Gastrocnemius medialis (tissue), 4 donors: ENCODE data around the gene CMAS. TPM values are rescaled to one million over a fixed set of nuclear protein-coding genes. Genes with fewer than 3 reads are reported as not detected.

Source experiments
- ATAC-seq, 2 donors: fragments of 150-250 bp; one replicate each; pipeline ENCODE4 v1.9.1; 2016
- DNase-seq, 2 donors: peaks; one replicate each; pipeline ENCODE4 v3.0.0-alpha.2; 2019
- H3K27ac ChIP-seq, 4 donors: fragments of 200-600 bp; sonication (generic); 1 replicate in 1 of 4; 2 replicates in 3 of 4; pipeline ENCODE4 v1.5.1; 2016 to 2018; ENCODE audit warnings: mild to moderate bottlenecking in 2 of 4, moderate library complexity in 1 of 4
- H3K27me3 ChIP-seq, 3 donors: fragments of 200-600 bp; sonication (generic) in 2 of 3; 1 replicate in 1 of 3; 2 replicates in 2 of 3; pipeline versions ENCODE4 v1.5.1 to v1.6.0; 2016 to 2019; ENCODE audit warnings: mild to moderate bottlenecking in 1 of 3, moderate library complexity in 1 of 3
- H3K36me3 ChIP-seq, 2 donors: fragments of 200-600 bp; sonication (generic) in 1 of 2; one replicate each; pipeline ENCODE4 v1.5.1; 2017 to 2018
- H3K4me1 ChIP-seq, 2 donors: fragments of 200-600 bp; sonication (generic) in 1 of 2; one replicate each; pipeline ENCODE4 v1.5.1; 2016 to 2017; ENCODE audit warnings: mild to moderate bottlenecking in 2 of 2
- H3K4me3 ChIP-seq, 4 donors: fragments of 200-600 bp; sonication (generic) in 3 of 4; 1 replicate in 1 of 4; 2 replicates in 3 of 4; pipeline ENCODE4 v1.5.1; 2016 to 2019; ENCODE audit warnings: mild to moderate bottlenecking in 2 of 4
- H3K9me3 ChIP-seq, 3 donors: fragments of 200-600 bp; sonication (generic) in 2 of 3; 1 replicate in 1 of 3; 2 replicates in 2 of 3; pipeline ENCODE4 v1.5.1; 2016 to 2019
- CTCF ChIP-seq, 5 experiments: fragments of 450-650 bp in 3 of 5; fragments of 200-600 bp in 2 of 5; sonication (generic) in 2 of 5; IDR thresholded peaks in 4 of 5; conservative IDR thresholded peaks in 1 of 5; 1 replicate in 4 of 5; 2 replicates in 1 of 5; pipeline ENCODE4 v1.5.1; 2016 to 2019; ENCODE audit warnings: antibody characterized with exemption in 5 of 5, mild to moderate bottlenecking in 3 of 5, moderate library complexity in 3 of 5
- POLR2A ChIP-seq, 2 donors: fragments of 450-650 bp; IDR thresholded peaks; one replicate each; pipeline ENCODE4 v1.6.1; 2017; ENCODE audit warnings: antibody characterized with exemption in 2 of 2, mild to moderate bottlenecking in 2 of 2, moderate library complexity in 2 of 2
- in situ Hi-C, 4 donors: fragments of 200-750 bp; cut with MboI; loops; one replicate each; pipeline versions ENCODE4 v1.15.0 to v1.8.0; 2017; ENCODE audit warnings: low sequenced_read_pairs in 4 of 4
- intact Hi-C: fragments of 100-400 bp; cut with DNase I; formaldehyde crosslinking; loops from one replicate; pipeline ENCODE4 v1.15.1; 2023; ENCODE audit warnings: low total_unique reads
- total RNA-seq, 4 donors: library from RNA; depleted of rRNA; stranded (reverse); fragments of >200 nt; gene quantifications; one replicate each; pipeline versions ENCODE4 v1.1.0 to v1.2.3, GENCODE V29; 2016

CMAS gene
- total RNA-seq, 4 donors from 2014 or later, result 28.2 to 33.4 (median 29.8) TPM

- ATAC-seq, result no peak
- intact Hi-C loops (no loop called here), in situ Hi-C loops (no loop called here)
- H3K9me3 ChIP-seq, result no peaks in the 10 kb centered on the region
- no peaks in the 10 kb centered on the region for H3K4me1 ChIP-seq
- TF ChIP-seq POLR2A (IDR thresholded peaks at IDR 0.05) (no peak), CTCF (IDR thresholded peaks at IDR 0.05 in 4 of 5, conservative IDR thresholded peaks at IDR 0.05 in 1 of 5) (no peak)
- no peaks in the 10 kb centered on the region for H3K36me3 ChIP-seq
- no peak overlapping the region for H3K4me3 ChIP-seq
- no peak overlapping the region for H3K27ac ChIP-seq
- DNase-seq, result no peak
- no peaks in the 10 kb centered on the region for H3K27me3 ChIP-seq
Measured at GRCh38 chr12:22008196-22008595, 37.8 kb upstream of the CMAS start.

- ATAC-seq (no peak), DNase-seq (no peak)
- TF ChIP-seq CTCF (IDR thresholded peaks at IDR 0.05 in 4 of 5, conservative IDR thresholded peaks at IDR 0.05 in 1 of 5), result no peak
- no peak for TF ChIP-seq POLR2A (IDR thresholded peaks at IDR 0.05)
- Histone ChIP-seq H3K4me1 (no peaks in the 10 kb centered on the region), H3K36me3 (no peaks in the 10 kb centered on the region), H3K27me3 (no peaks in the 10 kb centered on the region), H3K9me3 (no peaks in the 10 kb centered on the region), H3K4me3 (no peak overlapping the region), H3K27ac (peak overlapping the region in 2 of 4 donors; percentile 6 to 18)
- in situ Hi-C loops (loop anchor here in 1 of 4 donors (10.0 kb wide), 1 partner anchor 319 kb away; no protein-coding TSS in a partner anchor), intact Hi-C loops (no loop called here)
Measured at GRCh38 chr12:22014041-22014782, 31.8 kb upstream of the CMAS start.

- H3K36me3 ChIP-seq, result no peaks in the 10 kb centered on the region
- peak overlapping the region in 2 of 4 donors; percentile 6 to 17 for H3K27ac ChIP-seq
- no peak for TF ChIP-seq POLR2A (IDR thresholded peaks at IDR 0.05)
- TF ChIP-seq CTCF (IDR thresholded peaks at IDR 0.05 in 4 of 5, conservative IDR thresholded peaks at IDR 0.05 in 1 of 5), result no peak
- ATAC-seq (no peak), DNase-seq (no peak)
- no peak overlapping the region for H3K4me3 ChIP-seq
- in situ Hi-C loops (loop anchor here in 2 of 4 donors (5.0 to 10.0 kb wide), 2 partner anchors 317 to 320 kb away; no protein-coding TSS in a partner anchor), intact Hi-C loops (no loop called here)
- H3K9me3 ChIP-seq, result no peaks in the 10 kb centered on the region
- no peaks in the 10 kb centered on the region for H3K27me3 ChIP-seq
- H3K4me1 ChIP-seq, result no peaks in the 10 kb centered on the region
Measured at GRCh38 chr12:22014783-22015144, 31.3 kb upstream of the CMAS start.

- intact Hi-C loops (no loop called here), in situ Hi-C loops (loop anchor here in 2 of 4 donors (5.0 to 10.0 kb wide), 2 partner anchors 320 to 322 kb away; no protein-coding TSS in a partner anchor)
- Histone ChIP-seq H3K4me3 (no peak overlapping the region), H3K4me1 (no peaks in the 10 kb centered on the region), H3K27me3 (no peaks in the 10 kb centered on the region), H3K9me3 (no peaks in the 10 kb centered on the region), H3K36me3 (no peaks in the 10 kb centered on the region), H3K27ac (no peak overlapping the region)
- TF ChIP-seq CTCF (IDR thresholded peaks at IDR 0.05 in 4 of 5, conservative IDR thresholded peaks at IDR 0.05 in 1 of 5), result no peak
- no peak for TF ChIP-seq POLR2A (IDR thresholded peaks at IDR 0.05)
- ATAC-seq (no peak), DNase-seq (no peak)
Measured at GRCh38 chr12:22016982-22017381, 29.0 kb upstream of the CMAS start.
